Epithelial cell of esophagus (primary cell): ENCODE results near the gene NUP210.
"Not testable (repeated sequence)": the region's sequence is repeated elsewhere in the genome, so short reads cannot be mapped to it uniquely, and the experiment has no call there.

Source experiments
- DNase-seq: peaks from one replicate; pipeline ENCODE4 v3.0.0; 2010; ENCODE audit warnings: low read depth
- H3K4me3 ChIP-seq: 2 replicates; pipeline ENCODE4 v1.5.1; 2011; ENCODE audit warnings: mild to moderate bottlenecking, low read length, control low read depth
- TF ChIP-seq, protein P1 (sequence below): IDR thresholded peaks from 2 replicates; pipeline ENCODE4 v1.5.1; 2011; ENCODE audit warnings: low read depth, mild to moderate bottlenecking, low read length, control low read depth, inconsistent platforms; ENCODE audit not compliant: insufficient read depth; ENCODE audit errors: missing control alignments

NUP210 gene

DNA sequence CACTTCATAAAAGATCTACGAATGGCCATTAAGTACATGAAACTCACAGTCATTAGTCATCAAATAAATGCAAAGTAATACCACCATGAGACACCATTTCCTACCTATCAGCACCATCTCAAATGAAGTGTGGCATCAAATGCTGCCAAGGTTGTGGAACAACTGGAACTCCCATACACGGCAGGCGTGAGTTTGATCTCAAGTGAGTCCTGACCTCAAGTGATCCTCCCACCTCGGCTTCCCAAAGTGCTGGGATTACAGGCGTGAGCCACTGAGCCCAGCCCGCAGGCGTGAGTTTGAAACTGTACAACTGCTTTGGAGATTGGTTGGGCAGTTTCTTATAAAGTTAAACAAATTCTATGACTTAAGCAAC lies 31.2 kb upstream of the NUP210 start:
- H3K4me3 ChIP-seq, result peak overlapping the region; percentile 67
- TF ChIP-seq, protein P1, sequence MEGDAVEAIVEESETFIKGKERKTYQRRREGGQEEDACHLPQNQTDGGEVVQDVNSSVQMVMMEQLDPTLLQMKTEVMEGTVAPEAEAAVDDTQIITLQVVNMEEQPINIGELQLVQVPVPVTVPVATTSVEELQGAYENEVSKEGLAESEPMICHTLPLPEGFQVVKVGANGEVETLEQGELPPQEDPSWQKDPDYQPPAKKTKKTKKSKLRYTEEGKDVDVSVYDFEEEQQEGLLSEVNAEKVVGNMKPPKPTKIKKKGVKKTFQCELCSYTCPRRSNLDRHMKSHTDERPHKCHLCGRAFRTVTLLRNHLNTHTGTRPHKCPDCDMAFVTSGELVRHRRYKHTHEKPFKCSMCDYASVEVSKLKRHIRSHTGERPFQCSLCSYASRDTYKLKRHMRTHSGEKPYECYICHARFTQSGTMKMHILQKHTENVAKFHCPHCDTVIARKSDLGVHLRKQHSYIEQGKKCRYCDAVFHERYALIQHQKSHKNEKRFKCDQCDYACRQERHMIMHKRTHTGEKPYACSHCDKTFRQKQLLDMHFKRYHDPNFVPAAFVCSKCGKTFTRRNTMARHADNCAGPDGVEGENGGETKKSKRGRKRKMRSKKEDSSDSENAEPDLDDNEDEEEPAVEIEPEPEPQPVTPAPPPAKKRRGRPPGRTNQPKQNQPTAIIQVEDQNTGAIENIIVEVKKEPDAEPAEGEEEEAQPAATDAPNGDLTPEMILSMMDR, result no peak
- DNase-seq, result peak; percentile 67

DNA sequence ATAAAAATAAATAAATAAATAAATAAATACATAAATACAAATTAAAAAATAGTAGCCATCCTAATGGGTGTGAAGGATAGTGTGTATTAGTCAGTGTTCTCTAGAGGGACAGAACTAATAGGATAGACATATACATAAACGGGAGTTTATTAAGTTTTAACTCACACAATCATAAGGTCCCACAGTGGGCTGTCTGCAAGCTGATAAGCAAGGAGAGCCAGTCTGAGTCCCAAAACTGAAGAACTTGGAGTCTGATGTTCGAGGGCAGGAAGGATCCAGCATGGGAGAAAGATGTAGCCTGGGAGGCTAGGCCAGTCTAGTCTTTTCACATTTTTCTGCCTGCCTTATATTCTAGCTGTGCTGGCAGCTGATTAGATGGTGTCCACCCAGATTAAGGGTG lies 22.8 kb upstream of the NUP210 start:
- not testable (repeated sequence) for DNase-seq, H3K4me3 ChIP-seq

DNA sequence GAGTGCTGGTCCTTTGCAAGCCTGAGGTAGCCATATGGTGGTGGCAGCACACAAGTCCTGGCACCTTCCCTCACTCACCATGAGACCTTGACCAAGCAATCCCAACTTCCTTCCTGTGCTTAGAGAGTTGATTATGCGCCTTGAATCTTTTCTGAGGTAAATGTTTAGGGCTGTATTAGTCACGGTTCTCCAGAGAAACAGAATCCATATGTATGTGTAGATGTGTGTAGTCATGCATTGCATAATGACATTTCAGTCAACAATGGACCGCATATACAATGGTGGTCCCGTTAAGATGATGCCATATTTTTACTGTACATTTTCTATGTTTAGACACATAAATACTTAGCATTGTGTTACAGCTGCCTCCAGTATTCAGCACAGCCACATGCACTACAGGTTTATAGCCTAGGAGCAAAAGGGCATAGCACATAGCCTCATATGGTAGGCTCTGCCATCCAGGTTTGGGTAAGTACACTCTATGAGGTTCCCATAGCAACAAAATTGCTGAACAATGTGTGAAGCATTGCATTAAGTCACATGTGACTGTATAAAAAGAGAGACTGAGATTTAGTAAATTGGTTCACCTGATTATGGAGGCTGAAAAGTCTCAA lies 20.2 kb upstream of the NUP210 start:
- TF ChIP-seq, protein P1, result no peak
- peak; percentile 15 for DNase-seq
- no peak overlapping the region for H3K4me3 ChIP-seq

DNA sequence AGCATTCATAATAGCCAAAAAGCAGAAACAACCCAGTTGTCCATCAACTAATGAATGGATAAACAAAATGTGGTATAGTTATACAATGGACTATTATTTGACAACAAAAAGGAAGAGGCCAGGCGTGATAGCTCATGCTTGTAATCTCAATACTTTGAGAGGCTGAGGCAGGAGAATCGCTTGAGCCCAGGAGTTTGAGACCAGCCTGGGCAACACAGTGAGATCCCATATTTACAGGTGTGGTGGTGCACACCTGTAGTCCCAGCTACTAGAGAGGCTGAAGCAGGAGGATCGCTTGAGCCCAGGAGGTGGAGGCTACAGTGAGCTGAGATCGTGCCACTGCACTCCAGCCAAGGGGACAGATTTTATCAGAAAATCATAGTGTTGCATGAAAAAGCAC lies 16.1 kb upstream of the NUP210 start:
- DNase-seq, H3K4me3 ChIP-seq: not testable (repeated sequence)

DNA sequence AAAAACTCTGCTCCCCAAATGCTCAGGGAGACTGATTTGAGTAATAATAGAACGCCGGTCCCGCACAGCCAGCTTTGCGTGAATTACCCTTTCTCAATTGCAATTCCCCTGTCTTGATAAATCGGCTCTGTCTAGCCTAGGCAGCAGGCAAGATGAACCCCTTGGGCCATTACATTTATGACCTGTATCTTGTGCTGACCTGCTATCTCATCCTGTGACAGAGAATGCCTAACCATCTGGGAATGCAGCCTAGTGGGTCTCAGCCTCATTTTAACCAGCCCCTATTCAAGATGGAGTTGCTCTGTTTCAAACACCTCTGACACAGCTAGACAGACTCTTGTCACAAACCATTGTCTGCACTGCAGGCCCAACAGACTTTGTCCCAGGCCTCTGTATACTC lies 13.8 kb upstream of the NUP210 start:
- DNase-seq, result no peak
- no peak overlapping the region for H3K4me3 ChIP-seq
- TF ChIP-seq, protein P1, result no peak

DNA sequence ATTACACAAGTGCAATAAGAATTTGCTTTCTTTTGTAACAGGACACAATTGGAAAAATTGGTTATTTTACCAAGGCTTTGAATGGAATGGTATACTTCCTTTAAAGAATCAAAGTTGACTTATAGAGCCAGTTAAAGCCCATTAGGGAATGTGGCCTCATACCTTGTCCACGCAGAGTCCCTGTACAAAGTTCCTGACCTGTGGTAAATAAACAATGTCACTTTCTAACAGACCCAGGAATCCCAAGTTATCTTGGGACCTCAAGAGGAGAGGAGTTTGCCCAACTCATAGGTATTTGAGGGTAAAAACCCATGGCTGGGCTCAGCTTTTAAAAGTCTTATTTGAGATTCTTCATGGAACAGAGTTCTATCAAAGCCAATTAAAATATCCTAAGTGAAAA lies 12.0 kb upstream of the NUP210 start:
- TF ChIP-seq, protein P1, result no peak
- no peak for DNase-seq
- H3K4me3 ChIP-seq, result no peak overlapping the region

DNA sequence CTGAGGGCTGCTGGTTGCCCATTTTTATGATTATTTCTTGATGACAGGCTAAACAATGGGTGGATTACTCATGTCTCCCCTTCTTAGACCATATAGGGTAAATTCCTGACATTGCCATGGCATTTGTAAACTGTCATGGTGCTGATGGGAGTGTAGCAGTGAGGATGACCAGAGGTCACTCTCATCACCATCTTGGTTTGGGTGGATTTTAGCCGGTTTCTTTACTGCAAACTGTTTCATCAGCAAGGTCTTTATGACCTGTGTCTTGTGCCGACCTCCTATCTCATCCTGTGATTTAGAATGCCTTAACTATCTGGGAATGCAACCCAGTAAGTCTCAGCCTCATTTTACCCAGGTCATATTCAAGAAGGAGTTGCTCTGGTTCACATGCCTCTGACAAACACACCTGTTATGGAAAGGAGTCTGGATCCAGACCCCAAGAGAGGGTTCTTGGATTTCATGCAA lies 10.3 kb upstream of the NUP210 start:
- H3K4me3 ChIP-seq, DNase-seq: not testable (repeated sequence)

DNA sequence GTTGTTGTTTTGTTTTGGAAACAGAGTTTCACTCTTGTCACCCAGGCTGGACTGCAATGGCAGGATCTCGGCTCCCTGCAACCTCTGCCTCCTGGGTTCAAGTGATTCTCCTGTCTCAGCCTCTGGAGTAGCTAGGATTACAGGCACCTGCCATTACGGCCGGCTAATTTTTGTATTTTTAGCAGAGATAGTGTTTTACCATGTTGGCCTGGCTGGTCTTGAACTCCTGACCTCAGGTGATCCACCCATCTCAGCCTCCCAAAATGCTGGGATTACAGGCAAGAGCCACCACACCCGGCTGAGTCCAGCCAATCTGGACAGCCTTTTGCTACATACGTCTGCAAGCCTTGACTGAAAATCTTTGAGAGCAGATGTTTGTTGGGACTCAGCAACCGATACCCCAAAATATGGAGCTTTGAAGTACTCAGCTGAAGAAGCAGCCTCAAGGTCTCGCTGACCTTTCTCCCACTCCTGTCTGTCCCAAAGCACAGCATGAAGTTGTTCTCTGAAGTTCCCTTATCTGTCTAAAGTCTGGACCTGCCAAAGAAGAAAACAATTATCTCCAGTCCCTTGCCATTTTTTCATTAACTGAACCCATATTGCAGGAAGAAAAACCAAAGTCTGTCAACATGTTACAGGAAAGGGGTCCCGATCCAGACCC lies 9.6 kb upstream of the NUP210 start:
- no peak for DNase-seq
- no peak overlapping the region for H3K4me3 ChIP-seq
- TF ChIP-seq, protein P1, result no peak

DNA sequence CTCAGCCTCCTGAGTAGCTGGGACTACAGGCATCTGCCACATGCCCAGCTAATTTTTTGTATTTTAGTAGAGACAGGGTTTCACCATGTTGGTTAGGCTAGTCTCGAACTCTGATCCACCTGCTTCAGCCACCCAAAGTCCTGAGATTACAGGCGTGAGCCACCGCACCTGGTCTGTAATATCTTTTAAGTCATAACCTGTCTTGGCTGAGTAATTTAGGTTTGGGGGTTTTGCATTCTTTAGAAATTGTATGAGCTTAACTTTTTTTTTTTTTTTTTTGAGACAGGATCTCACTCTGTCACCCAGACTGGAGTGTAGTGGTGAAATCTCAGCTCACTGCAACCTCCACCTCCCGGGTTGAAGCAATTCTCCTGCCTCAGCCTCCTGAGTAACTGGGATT lies 8.6 kb upstream of the NUP210 start:
- not testable (repeated sequence) for H3K4me3 ChIP-seq, DNase-seq
